ENCODE measurements around the gene MYCBP. TPM values are rescaled to one million over a fixed set of nuclear protein-coding genes. Genes with fewer than 3 reads are reported as not detected.
A peak's percentile ranks its signal among the peaks of the same experiment; 100 is the strongest.

Gene MYCBP
- total RNA-seq, 2 experiments from 2014 or later, result 54.6 to 58.0 TPM

- DNase-seq, result no peak
- no peak overlapping the region for H3K27ac Mint-ChIP-seq
- H3K36me3 Mint-ChIP-seq (ENCODE audit: low read depth), result no peaks in the 10 kb centered on the region
- intact Hi-C loops (cut with micrococcal nuclease), result no loop called here
- H3K27me3 Mint-ChIP-seq (ENCODE audit: low read depth), result no peaks in the 10 kb centered on the region
- H3K4me3 Mint-ChIP-seq, result no peak overlapping the region
- no peaks in the 10 kb centered on the region for H3K4me1 Mint-ChIP-seq (ENCODE audit: low read depth)
- CTCF ChIA-PET, result no interaction called here
- no peaks in the 10 kb centered on the region for H3K9me3 Mint-ChIP-seq
Measured at GRCh38 chr1:38892976-38893375, 19.8 kb upstream of the MYCBP start.

GRCh38 chr1:38891753-38892152 lies 18.6 kb upstream of the MYCBP start:
- H3K4me3 Mint-ChIP-seq, result no peak overlapping the region
- no peaks in the 10 kb centered on the region for H3K9me3 Mint-ChIP-seq
- no peaks in the 10 kb centered on the region for H3K27me3 Mint-ChIP-seq (ENCODE audit: low read depth)
- H3K36me3 Mint-ChIP-seq (ENCODE audit: low read depth), result no peaks in the 10 kb centered on the region
- no peak overlapping the region for H3K27ac Mint-ChIP-seq
- no peaks in the 10 kb centered on the region for H3K4me1 Mint-ChIP-seq (ENCODE audit: low read depth)
- intact Hi-C loops (cut with micrococcal nuclease), result no loop called here
- DNase-seq, result no peak
- CTCF ChIA-PET, result no interaction called here

GRCh38 chr1:38889589-38889988 lies 16.4 kb upstream of the MYCBP start:
- no peak overlapping the region for H3K4me3 Mint-ChIP-seq
- no peaks in the 10 kb centered on the region for H3K27me3 Mint-ChIP-seq (ENCODE audit: low read depth)
- no peaks in the 10 kb centered on the region for H3K4me1 Mint-ChIP-seq (ENCODE audit: low read depth)
- no peak overlapping the region for H3K27ac Mint-ChIP-seq
- H3K36me3 Mint-ChIP-seq (ENCODE audit: low read depth), result no peaks in the 10 kb centered on the region
- H3K9me3 Mint-ChIP-seq, result no peaks in the 10 kb centered on the region
- CTCF ChIA-PET, result no interaction called here
- intact Hi-C loops (cut with micrococcal nuclease), result no loop called here
- DNase-seq, result no peak

- Mint-ChIP-seq H3K4me1 (ENCODE audit: low read depth) (no peaks in the 10 kb centered on the region), H3K27ac (no peak overlapping the region), H3K4me3 (no peak overlapping the region), H3K36me3 (ENCODE audit: low read depth) (no peaks in the 10 kb centered on the region), H3K9me3 (no peaks in the 10 kb centered on the region), H3K27me3 (ENCODE audit: low read depth) (no peaks in the 10 kb centered on the region)
- no peak for DNase-seq
- CTCF ChIA-PET, result no interaction called here
- intact Hi-C loops (cut with micrococcal nuclease), result no loop called here
Measured at GRCh38 chr1:38888423-38889333, 15.5 kb upstream of the MYCBP start.

- intact Hi-C loops (cut with micrococcal nuclease), result no loop called here
- no peaks in the 10 kb centered on the region for H3K36me3 Mint-ChIP-seq (ENCODE audit: low read depth)
- H3K9me3 Mint-ChIP-seq, result no peaks in the 10 kb centered on the region
- H3K27ac Mint-ChIP-seq, result no peak overlapping the region
- no peaks in the 10 kb centered on the region for H3K4me1 Mint-ChIP-seq (ENCODE audit: low read depth)
- DNase-seq, result no peak
- no peak overlapping the region for H3K4me3 Mint-ChIP-seq
- no peaks in the 10 kb centered on the region for H3K27me3 Mint-ChIP-seq (ENCODE audit: low read depth)
- CTCF ChIA-PET, result interaction anchor here (0.8 kb wide), 1 partner anchor 45 kb away, joined by 4 read pairs; no protein-coding TSS in a partner anchor
Measured at GRCh38 chr1:38885092-38885491, 11.9 kb upstream of the MYCBP start.

- no peaks in the 10 kb centered on the region for H3K27me3 Mint-ChIP-seq (ENCODE audit: low read depth)
- H3K4me1 Mint-ChIP-seq (ENCODE audit: low read depth), result no peaks in the 10 kb centered on the region
- no peak within 1 kb of the TSS for H3K4me3 Mint-ChIP-seq
- H3K9me3 Mint-ChIP-seq, result no peaks in the 10 kb centered on the region
- intact Hi-C loops (cut with micrococcal nuclease), result no loop called here
- H3K36me3 Mint-ChIP-seq (ENCODE audit: low read depth), result no peaks in the 10 kb centered on the region
- no peak within 1 kb of the TSS for H3K27ac Mint-ChIP-seq
- CTCF ChIA-PET, result interaction anchor here (1.0 kb wide), 1 partner anchor 160 kb away, joined by 3 read pairs; no protein-coding TSS in a partner anchor
- DNase-seq, result no peak
Measured at GRCh38 chr1:38881487-38881886, 8.3 kb upstream of the MYCBP start, which contains the start of gene GJA9. TSS of gene GJA9 (minus strand) at chr1:38881587. CDS start at chr1:38876098, 5,489 bp downstream.

GRCh38 chr1:38875811-38876210 lies 2.7 kb upstream of the MYCBP start:
- no peak for DNase-seq
- CTCF ChIA-PET, result no interaction called here
- Mint-ChIP-seq H3K27ac (no peak overlapping the region), H3K4me3 (no peak overlapping the region), H3K4me1 (ENCODE audit: low read depth) (peaks cover 19% of the 10 kb centered on the region), H3K27me3 (ENCODE audit: low read depth) (no peaks in the 10 kb centered on the region), H3K9me3 (no peaks in the 10 kb centered on the region), H3K36me3 (ENCODE audit: low read depth) (no peaks in the 10 kb centered on the region)
- intact Hi-C loops (cut with micrococcal nuclease), result no loop called here

- Mint-ChIP-seq H3K27me3 (ENCODE audit: low read depth) (no peaks in the 10 kb centered on the region), H3K4me3 (peak overlapping the region; percentile 86), H3K36me3 (ENCODE audit: low read depth) (peaks cover 1% of the 10 kb centered on the region), H3K9me3 (no peaks in the 10 kb centered on the region), H3K27ac (peak overlapping the region; percentile 57), H3K4me1 (ENCODE audit: low read depth) (peaks cover 22% of the 10 kb centered on the region)
- intact Hi-C loops (cut with micrococcal nuclease), result loop anchor here (1.0 to 2.0 kb wide), 3 partner anchors 13 to 154 kb away; partner anchors contain the start of genes AKIRIN1, NDUFS5 and RRAGC
- peak; percentile 50 for DNase-seq
- CTCF ChIA-PET, result interaction anchor here (2.8 kb wide), 1 partner anchor 219 kb away, joined by 11 read pairs; no protein-coding TSS in a partner anchor
Measured at GRCh38 chr1:38872401-38873026, 634 bp downstream of the MYCBP start.

GRCh38 chr1:38870996-38871395 lies 2.2 kb downstream of the MYCBP start:
- H3K27ac Mint-ChIP-seq, result no peak overlapping the region
- CTCF ChIA-PET, result no interaction called here
- H3K4me1 Mint-ChIP-seq (ENCODE audit: low read depth), result peaks cover 25% of the 10 kb centered on the region
- H3K36me3 Mint-ChIP-seq (ENCODE audit: low read depth), result peaks cover 4% of the 10 kb centered on the region
- intact Hi-C loops (cut with micrococcal nuclease), result no loop called here
- H3K27me3 Mint-ChIP-seq (ENCODE audit: low read depth), result no peaks in the 10 kb centered on the region
- no peaks in the 10 kb centered on the region for H3K9me3 Mint-ChIP-seq
- no peak overlapping the region for H3K4me3 Mint-ChIP-seq
- DNase-seq, result no peak

- H3K27me3 Mint-ChIP-seq (ENCODE audit: low read depth), result no peaks in the 10 kb centered on the region
- CTCF ChIA-PET, result no interaction called here
- H3K4me3 Mint-ChIP-seq, result no peak overlapping the region
- peaks cover 8% of the 10 kb centered on the region for H3K36me3 Mint-ChIP-seq (ENCODE audit: low read depth)
- no peaks in the 10 kb centered on the region for H3K9me3 Mint-ChIP-seq
- no peak overlapping the region for H3K27ac Mint-ChIP-seq
- H3K4me1 Mint-ChIP-seq (ENCODE audit: low read depth), result peaks cover 35% of the 10 kb centered on the region
- DNase-seq, result no peak
- intact Hi-C loops (cut with micrococcal nuclease), result no loop called here
Measured at GRCh38 chr1:38867208-38867607, 5.9 kb downstream of the MYCBP start.

GRCh38 chr1:38865112-38865715 lies 7.9 kb downstream of the MYCBP start:
- H3K27me3 Mint-ChIP-seq (ENCODE audit: low read depth), result no peaks in the 10 kb centered on the region
- peak; percentile 7 for DNase-seq
- H3K36me3 Mint-ChIP-seq (ENCODE audit: low read depth), result peaks cover 9% of the 10 kb centered on the region
- intact Hi-C loops (cut with micrococcal nuclease), result no loop called here
- CTCF ChIA-PET, result no interaction called here
- H3K9me3 Mint-ChIP-seq, result no peaks in the 10 kb centered on the region
- no peak overlapping the region for H3K27ac Mint-ChIP-seq
- H3K4me3 Mint-ChIP-seq, result no peak overlapping the region
- H3K4me1 Mint-ChIP-seq (ENCODE audit: low read depth), result peaks cover 37% of the 10 kb centered on the region

GRCh38 chr1:38860454-38860795 lies 12.7 kb downstream of the MYCBP start:
- CTCF ChIA-PET, result no interaction called here
- no peak for DNase-seq
- Mint-ChIP-seq H3K4me3 (peak overlapping the region; percentile 86), H3K9me3 (no peaks in the 10 kb centered on the region), H3K27me3 (ENCODE audit: low read depth) (no peaks in the 10 kb centered on the region), H3K4me1 (ENCODE audit: low read depth) (peaks cover 50% of the 10 kb centered on the region), H3K36me3 (ENCODE audit: low read depth) (peaks cover 13% of the 10 kb centered on the region), H3K27ac (peak overlapping the region; percentile 52)
- intact Hi-C loops (cut with micrococcal nuclease), result no loop called here

Data from activated naive CD4-positive, alpha-beta T cell treated with anti-CD3 and anti-CD28 coated beads for 36 hours (primary cell).